ENCODE data around the gene SH3RF3.
A peak's percentile ranks its signal among the peaks of the same experiment; 100 is the strongest.

Gene SH3RF3

DNA sequence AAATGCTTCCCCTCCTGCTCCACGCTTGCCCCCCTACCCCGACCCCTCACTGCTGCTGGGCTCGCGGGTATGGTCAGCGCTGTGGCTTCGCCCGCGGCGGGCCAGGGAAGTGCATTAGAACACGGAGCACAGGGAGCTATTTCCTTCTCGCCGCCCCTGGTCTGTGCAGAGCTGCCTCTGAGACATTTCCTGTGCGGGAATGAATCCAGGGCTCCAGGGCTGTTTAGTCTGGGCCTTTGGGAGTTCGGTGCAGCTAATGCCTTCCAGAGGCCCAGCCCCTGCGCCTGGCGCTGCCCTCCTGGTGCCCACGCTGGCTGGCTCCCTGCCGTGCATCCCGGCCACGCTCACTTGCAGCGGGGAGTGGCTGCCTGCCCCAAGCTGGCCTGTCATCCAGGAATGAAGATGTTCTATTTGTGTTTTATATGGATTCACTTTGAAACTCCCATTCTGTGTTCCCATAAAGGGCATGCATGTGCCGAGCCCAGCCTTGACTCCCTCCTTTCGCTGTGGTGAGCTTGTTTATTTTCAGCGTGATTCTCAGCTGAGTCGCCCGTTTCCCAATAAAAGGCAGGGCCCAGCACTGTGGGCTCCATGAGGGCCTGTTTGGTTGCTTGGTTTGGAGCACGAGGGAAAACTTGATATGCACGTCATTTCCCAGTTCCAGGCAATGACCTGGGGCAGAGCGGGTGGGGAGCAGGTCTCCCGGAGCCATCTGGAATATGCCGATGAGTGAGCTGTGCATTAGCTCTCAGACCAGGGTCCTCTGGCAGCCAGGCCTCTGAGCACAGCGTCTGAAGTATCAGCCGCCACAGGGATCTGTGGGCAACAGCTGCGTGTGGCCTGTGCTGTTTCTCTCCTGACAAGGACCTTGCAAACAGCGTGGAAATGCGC is 42.7 kb downstream of the SH3RF3 start:
- H3K4me3 ChIP-seq (ENCODE audit: low read length), result no peak overlapping the region
- TF ChIP-seq, protein P1, sequence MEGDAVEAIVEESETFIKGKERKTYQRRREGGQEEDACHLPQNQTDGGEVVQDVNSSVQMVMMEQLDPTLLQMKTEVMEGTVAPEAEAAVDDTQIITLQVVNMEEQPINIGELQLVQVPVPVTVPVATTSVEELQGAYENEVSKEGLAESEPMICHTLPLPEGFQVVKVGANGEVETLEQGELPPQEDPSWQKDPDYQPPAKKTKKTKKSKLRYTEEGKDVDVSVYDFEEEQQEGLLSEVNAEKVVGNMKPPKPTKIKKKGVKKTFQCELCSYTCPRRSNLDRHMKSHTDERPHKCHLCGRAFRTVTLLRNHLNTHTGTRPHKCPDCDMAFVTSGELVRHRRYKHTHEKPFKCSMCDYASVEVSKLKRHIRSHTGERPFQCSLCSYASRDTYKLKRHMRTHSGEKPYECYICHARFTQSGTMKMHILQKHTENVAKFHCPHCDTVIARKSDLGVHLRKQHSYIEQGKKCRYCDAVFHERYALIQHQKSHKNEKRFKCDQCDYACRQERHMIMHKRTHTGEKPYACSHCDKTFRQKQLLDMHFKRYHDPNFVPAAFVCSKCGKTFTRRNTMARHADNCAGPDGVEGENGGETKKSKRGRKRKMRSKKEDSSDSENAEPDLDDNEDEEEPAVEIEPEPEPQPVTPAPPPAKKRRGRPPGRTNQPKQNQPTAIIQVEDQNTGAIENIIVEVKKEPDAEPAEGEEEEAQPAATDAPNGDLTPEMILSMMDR (IDR thresholded peaks at IDR 0.05; ENCODE audit: insufficient read depth, low read depth, low read length, missing control alignments), result no peak
- peak; percentile 40 for DNase-seq (ENCODE audit: low read depth)

DNA sequence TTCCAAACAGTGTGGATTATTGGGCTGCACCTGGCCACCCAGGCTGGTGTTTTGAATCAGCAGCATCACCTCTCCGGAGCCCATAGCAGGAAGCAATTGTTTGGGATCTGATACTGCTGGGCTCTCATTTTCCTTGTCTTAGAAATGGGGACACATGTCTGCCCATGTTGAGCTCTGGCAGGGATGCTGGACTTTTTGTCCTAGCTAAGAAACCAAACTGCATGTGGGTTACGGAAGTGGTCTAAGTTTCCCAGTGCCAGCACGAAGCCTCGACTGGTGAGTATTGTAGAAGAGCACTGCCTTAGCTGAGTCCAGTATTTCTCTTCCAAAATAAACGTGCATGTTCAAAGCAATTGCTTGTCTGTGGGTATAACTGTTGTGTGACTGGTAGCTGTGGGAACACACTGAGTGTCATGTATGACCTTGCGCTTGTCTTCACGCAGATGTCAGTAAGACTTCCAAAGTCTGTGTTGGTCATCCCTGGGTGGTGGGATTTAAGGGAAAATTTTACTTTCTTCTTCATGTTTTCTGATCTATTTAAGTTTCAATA is 43.6 kb downstream of the SH3RF3 start:
- DNase-seq (ENCODE audit: low read depth), result no peak
- TF ChIP-seq, protein P1 (IDR thresholded peaks at IDR 0.05; ENCODE audit: insufficient read depth, low read depth, low read length, missing control alignments), result no peak
- H3K4me3 ChIP-seq (ENCODE audit: low read length), result no peak overlapping the region

DNA sequence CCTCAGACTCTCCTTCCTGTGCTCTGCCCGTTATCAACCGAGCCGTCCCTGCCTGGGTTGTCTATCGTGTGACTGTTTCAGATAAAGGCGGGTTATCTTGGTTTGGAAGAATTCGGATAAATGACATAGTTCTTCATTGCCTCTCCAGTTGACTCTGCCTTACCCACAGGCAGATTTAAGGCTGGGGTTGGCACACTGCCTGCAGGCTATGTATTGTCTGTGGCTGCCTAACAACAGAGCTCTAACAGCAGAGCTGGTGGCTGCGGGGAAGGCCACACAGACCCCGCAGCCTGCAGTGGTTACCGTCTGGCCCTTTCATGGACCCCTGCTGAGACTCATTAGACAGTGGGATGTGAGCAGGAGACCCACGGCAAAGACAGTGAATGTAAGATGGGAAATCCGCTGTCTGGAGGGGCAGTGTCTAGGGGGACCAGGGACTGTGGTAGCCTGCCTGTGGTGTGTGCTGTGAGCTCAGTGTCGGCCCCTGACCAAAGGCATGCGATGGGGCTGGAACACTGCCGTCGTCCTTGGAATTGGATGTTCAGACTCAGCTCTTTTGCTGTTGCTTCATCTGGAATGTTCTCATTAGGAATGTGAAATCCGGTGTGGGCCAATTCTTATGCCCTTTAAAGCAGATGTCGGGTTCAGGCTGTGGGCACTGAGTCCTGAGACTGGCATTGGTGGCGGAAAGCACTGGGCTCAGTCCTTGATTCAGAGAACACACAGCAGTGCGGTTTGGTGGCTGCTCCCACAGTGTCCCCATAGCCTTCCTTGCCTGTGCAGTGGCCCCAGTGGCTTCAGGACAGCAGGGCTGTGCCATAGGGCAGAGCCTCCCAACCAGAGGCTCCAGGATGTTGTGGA is 44.5 kb downstream of the SH3RF3 start:
- TF ChIP-seq, protein P1 (IDR thresholded peaks at IDR 0.05; ENCODE audit: insufficient read depth, low read depth, low read length, missing control alignments), result no peak
- H3K4me3 ChIP-seq (ENCODE audit: low read length), result no peak overlapping the region
- no peak for DNase-seq (ENCODE audit: low read depth)

DNA sequence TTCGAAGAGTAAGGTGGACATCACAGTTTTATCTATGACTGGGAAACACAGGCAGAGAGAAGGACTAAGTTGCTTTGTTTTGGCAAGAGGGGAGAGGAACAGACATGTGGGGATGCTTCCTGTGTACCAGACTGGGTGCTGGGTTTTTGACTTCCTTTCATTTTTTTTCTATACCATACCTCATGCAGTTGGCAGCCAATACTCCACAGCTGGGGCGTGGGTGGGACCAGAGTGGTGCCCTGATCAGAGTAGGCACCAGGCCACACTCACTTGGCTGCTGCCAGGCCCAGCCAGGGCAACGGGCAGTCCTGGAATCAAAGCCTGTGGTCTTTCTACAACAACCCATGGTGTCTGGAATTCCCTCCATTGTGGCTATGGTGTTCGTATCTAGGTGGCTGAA is 45.2 kb downstream of the SH3RF3 start:
- no peak for DNase-seq (ENCODE audit: low read depth)
- no peak overlapping the region for H3K4me3 ChIP-seq (ENCODE audit: low read length)
- TF ChIP-seq, protein P1 (IDR thresholded peaks at IDR 0.05; ENCODE audit: insufficient read depth, low read depth, low read length, missing control alignments), result no peak

DNA sequence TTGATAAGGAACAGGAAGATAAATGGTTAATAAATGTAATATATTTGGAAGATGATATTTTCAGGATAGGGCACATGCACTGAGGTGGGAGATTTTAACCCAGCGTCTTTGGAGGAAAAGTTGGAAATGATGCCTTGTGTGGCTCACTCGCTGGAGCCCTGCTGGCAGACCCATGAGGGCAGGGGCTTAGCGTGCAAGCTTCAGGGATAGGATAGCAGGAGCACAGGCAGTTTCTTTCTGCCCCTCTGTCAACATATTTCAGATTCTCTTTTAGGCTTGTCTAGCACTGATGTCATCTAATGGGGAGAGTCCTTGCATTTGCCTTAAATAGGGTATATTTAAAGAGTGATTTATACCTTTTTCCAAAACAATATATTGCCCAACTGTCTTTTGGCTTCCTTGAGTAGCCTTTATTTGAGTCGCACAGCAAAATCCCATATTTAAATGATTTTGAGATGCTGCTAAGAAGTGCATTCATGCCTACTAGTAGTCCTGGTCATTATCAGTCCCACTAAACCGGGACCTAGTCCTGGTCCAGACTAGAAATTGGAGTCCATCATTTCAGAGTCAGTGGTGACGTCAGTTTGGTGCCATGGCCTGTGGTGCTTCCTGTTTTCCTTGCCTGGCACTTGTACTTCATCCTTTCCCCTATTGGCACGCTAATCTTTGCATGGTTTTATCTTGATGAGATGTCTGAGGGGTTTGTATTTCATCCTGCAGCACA is 45.8 kb downstream of the SH3RF3 start:
- DNase-seq (ENCODE audit: low read depth), result no peak
- TF ChIP-seq, protein P1 (IDR thresholded peaks at IDR 0.05; ENCODE audit: insufficient read depth, low read depth, low read length, missing control alignments), result no peak
- no peak overlapping the region for H3K4me3 ChIP-seq (ENCODE audit: low read length)

DNA sequence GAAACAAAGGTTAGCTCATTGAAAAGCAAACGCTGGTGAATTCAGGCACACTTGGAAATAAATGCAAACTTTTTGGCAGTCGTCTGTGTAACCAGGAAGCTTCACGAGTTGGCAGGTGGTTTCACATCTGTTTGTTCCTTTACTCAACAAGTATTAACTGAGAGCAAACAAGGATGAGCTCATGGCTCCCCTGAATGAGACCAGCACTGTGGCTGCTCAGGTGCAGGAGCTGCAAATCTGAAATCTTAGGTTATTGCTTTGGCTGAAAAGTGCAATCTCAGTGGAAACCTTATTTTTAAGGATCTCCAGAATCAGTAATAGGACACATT is 46.3 kb downstream of the SH3RF3 start:
- no peak overlapping the region for H3K4me3 ChIP-seq (ENCODE audit: low read length)
- TF ChIP-seq, protein P1 (IDR thresholded peaks at IDR 0.05; ENCODE audit: insufficient read depth, low read depth, low read length, missing control alignments), result no peak
- DNase-seq (ENCODE audit: low read depth), result no peak
